Hepatocyte (in vitro differentiated cells): ENCODE measurements around the gene SH3TC1. TPM values are rescaled to one million over a fixed set of nuclear protein-coding genes. Genes with fewer than 3 reads are reported as not detected.

Source experiments
- DNase-seq: peaks from one replicate; pipeline ENCODE4 v3.0.0-alpha.2; 2016; ENCODE audit warnings: low spot score
- H2AFZ ChIP-seq: fragments of 200-600 bp; sonication (generic); 2 replicates; pipeline ENCODE4 v1.6.0; 2016; ENCODE audit warnings: antibody characterized with exemption, mild to moderate bottlenecking
- H3K27ac ChIP-seq: fragments of 200-600 bp; sonication (generic); 2 replicates; pipeline ENCODE4 v1.5.1; 2016; ENCODE audit warnings: mild to moderate bottlenecking
- H3K27me3 ChIP-seq: fragments of 200-600 bp; sonication (generic); 2 replicates; pipeline ENCODE4 v1.6.1; 2016
- H3K36me3 ChIP-seq: fragments of 200-600 bp; sonication (generic); replicated peaks from 2 replicates; pipeline ENCODE4 v1.5.1; 2016; ENCODE audit warnings: low read depth; ENCODE audit not compliant: insufficient read depth
- H3K4me1 ChIP-seq: fragments of 200-600 bp; sonication (generic); 2 replicates; pipeline ENCODE4 v1.5.1; 2016; ENCODE audit warnings: mild to moderate bottlenecking, moderate library complexity; ENCODE audit not compliant: insufficient read depth
- H3K4me2 ChIP-seq: fragments of 200-600 bp; sonication (generic); 2 replicates; pipeline ENCODE4 v1.6.0; 2016
- H3K4me3 ChIP-seq: fragments of 200-600 bp; sonication (generic); 2 replicates; pipeline ENCODE4 v1.5.1; 2016; ENCODE audit warnings: mild to moderate bottlenecking
- H3K79me2 ChIP-seq: fragments of 200-600 bp; sonication (generic); 2 replicates; pipeline ENCODE4 v1.6.0; 2017; ENCODE audit warnings: mild to moderate bottlenecking
- H3K9me2 ChIP-seq: fragments of 200-600 bp; sonication (generic); replicated peaks from 2 replicates; pipeline ENCODE4 v1.6.0; 2017; ENCODE audit warnings: mild to moderate bottlenecking; ENCODE audit not compliant: insufficient read depth
- H3K9me3 ChIP-seq: fragments of 200-600 bp; sonication (generic); 2 replicates; pipeline ENCODE4 v1.5.1; 2016; ENCODE audit warnings: low read depth, mild to moderate bottlenecking
- H4K20me1 ChIP-seq: fragments of 200-600 bp; sonication (generic); 2 replicates; pipeline ENCODE4 v1.6.0; 2016; ENCODE audit warnings: mild to moderate bottlenecking; ENCODE audit not compliant: insufficient read depth, poor library complexity, severe bottlenecking
- EZH2 ChIP-seq: fragments of 200-600 bp; sonication (generic); IDR thresholded peaks from 2 replicates; pipeline ENCODE4 v1.6.1; 2016; ENCODE audit warnings: antibody characterized with exemption, mild to moderate bottlenecking, borderline replicate concordance
- EZH2phosphoT487 ChIP-seq: fragments of 200-600 bp; sonication (generic); IDR thresholded peaks from one replicate; pipeline ENCODE4 v1.6.1; 2018; ENCODE audit warnings: antibody characterized with exemption, mild to moderate bottlenecking, low read depth, moderate library complexity; ENCODE audit not compliant: unreplicated experiment, severe bottlenecking
- WGBS: methylation state at CpG from one replicate; pipeline ENCODE4 v1.1.6; 2016; ENCODE audit warnings: low lambda C conversion rate; ENCODE audit errors: missing lambda C conversion rate; 5-methylcytosine and 5-hydroxymethylcytosine counted together
- polyA plus RNA-seq: library from polyadenylated mRNA; unstranded; fragments of >200 nt; fragmentation: Nextera tagmentation; extraction: Ambion mirVana; gene quantifications from 2 replicates; pipeline ENCODE4 v1.2.1, GENCODE V29; 2016
- total RNA-seq: library from RNA; depleted of rRNA; stranded (reverse); fragments of >200 nt; gene quantifications from 2 replicates; pipeline ENCODE4 v1.2.3, GENCODE V29; 2014
- TF ChIP-seq, protein P1 (sequence below): fragments of 200-600 bp; sonication (generic); IDR thresholded peaks from 2 replicates; pipeline ENCODE4 v1.5.1; 2016; ENCODE audit warnings: antibody characterized with exemption, mild to moderate bottlenecking; ENCODE audit not compliant: poor library complexity

Gene SH3TC1
- total and polyA plus RNA-seq, 2 experiments from 2014 or later = 30.3 to 35.4 TPM

DNA sequence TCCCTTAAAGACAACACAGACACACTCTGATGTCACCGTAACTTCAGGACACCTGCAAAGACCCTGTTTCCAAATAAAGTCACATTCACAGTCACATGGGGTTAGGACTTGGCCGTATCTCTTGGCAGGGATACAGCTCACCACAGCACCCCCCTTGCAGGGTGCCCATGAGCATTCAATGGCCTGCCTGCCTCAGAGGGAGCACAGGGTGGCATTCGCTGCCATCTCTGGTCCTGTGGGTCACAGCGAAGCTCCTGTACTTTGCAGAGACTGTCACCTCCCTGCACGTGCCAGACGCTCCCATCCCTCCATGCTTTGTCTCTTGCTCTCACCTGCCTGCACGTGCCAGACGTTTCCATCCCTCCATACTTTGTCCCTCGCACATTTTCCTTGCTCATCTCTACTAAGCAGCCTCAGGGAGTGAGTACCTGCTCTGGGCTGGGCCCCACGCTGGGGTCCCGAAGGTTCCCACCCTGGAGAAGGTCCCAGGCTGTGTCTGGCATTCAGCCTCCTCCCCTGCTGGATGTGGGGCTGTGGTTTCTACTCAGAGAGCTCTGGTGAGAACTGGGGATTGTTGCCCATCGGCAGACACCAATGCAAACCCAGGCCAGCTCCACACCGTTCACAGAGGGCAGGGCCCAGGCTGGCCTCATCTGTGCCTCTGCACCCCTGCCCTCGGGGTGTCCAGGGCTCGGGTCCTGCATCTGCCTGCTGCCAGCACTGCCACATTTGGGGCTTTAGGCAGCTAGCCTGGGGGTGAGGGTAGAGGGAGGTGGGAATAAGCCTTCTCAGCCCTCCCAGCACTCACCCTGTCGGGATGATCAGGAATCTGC lies 86.3 kb downstream of the SH3TC1 start:
- no peaks in the 10 kb centered on the region for H3K27me3 ChIP-seq
- H3K79me2 ChIP-seq = no peaks in the 10 kb centered on the region
- no peak overlapping the region for H3K27ac ChIP-seq
- H3K36me3 ChIP-seq = no peaks in the 10 kb centered on the region
- no peaks in the 10 kb centered on the region for H3K9me2 ChIP-seq
- DNase-seq = no peak
- no peak for TF ChIP-seq EZH2phosphoT487
- no peaks in the 10 kb centered on the region for H4K20me1 ChIP-seq
- H2AFZ ChIP-seq = no peak overlapping the region
- no peaks in the 10 kb centered on the region for H3K4me1 ChIP-seq
- no peaks in the 10 kb centered on the region for H3K9me3 ChIP-seq
- H3K4me2 ChIP-seq = no peak overlapping the region
- no peak overlapping the region for H3K4me3 ChIP-seq
- WGBS = 90% methylated on average over 16 of the region's 16 CpGs

DNA sequence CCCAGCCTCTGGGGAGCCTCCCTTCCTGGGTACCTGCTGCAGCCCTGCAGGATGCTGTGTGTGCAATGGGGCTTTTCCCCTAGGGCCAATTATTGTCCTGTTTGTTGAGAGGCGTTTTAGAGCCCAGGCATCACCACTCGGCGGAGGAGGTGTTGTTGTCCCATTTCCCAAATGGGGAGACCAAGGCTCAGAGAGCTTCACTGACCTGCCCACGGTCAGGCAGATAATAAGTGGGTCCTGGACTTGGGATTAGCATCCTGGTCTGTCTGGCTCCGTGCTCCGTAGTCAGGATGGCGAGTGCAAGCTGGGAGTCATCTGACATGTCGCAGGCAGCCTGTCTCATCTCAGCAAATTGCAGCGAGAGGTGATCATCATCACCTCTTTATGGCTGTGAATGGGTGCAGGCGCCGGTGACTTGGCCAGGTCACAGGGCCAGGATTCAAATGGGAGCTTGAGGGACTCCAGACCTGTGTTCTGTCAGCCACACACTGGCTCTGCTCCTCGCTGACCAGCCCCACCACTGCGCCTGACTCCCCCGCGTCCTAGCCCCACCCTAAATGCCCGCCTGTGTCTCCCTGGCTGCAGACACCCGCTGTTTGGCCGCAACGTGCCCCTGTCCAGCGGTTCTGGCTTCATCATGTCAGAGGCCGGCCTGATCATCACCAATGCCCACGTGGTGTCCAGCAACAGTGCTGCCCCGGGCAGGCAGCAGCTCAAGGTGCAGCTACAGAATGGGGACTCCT lies 87.1 kb downstream of the SH3TC1 start:
- Histone ChIP-seq H3K9me2 (no peaks in the 10 kb centered on the region), H2AFZ (no peak overlapping the region), H3K9me3 (no peaks in the 10 kb centered on the region), H4K20me1 (no peaks in the 10 kb centered on the region), H3K4me2 (no peak overlapping the region), H3K36me3 (no peaks in the 10 kb centered on the region), H3K27ac (no peak overlapping the region), H3K4me1 (no peaks in the 10 kb centered on the region), H3K4me3 (no peak overlapping the region), H3K27me3 (no peaks in the 10 kb centered on the region), H3K79me2 (no peaks in the 10 kb centered on the region)
- DNase-seq = no peak
- TF ChIP-seq, protein P1, sequence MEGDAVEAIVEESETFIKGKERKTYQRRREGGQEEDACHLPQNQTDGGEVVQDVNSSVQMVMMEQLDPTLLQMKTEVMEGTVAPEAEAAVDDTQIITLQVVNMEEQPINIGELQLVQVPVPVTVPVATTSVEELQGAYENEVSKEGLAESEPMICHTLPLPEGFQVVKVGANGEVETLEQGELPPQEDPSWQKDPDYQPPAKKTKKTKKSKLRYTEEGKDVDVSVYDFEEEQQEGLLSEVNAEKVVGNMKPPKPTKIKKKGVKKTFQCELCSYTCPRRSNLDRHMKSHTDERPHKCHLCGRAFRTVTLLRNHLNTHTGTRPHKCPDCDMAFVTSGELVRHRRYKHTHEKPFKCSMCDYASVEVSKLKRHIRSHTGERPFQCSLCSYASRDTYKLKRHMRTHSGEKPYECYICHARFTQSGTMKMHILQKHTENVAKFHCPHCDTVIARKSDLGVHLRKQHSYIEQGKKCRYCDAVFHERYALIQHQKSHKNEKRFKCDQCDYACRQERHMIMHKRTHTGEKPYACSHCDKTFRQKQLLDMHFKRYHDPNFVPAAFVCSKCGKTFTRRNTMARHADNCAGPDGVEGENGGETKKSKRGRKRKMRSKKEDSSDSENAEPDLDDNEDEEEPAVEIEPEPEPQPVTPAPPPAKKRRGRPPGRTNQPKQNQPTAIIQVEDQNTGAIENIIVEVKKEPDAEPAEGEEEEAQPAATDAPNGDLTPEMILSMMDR = no peak
- TF ChIP-seq EZH2phosphoT487 = no peak
- TF ChIP-seq EZH2 = no peak
- 67% methylated on average over 23 of the region's 23 CpGs for WGBS

DNA sequence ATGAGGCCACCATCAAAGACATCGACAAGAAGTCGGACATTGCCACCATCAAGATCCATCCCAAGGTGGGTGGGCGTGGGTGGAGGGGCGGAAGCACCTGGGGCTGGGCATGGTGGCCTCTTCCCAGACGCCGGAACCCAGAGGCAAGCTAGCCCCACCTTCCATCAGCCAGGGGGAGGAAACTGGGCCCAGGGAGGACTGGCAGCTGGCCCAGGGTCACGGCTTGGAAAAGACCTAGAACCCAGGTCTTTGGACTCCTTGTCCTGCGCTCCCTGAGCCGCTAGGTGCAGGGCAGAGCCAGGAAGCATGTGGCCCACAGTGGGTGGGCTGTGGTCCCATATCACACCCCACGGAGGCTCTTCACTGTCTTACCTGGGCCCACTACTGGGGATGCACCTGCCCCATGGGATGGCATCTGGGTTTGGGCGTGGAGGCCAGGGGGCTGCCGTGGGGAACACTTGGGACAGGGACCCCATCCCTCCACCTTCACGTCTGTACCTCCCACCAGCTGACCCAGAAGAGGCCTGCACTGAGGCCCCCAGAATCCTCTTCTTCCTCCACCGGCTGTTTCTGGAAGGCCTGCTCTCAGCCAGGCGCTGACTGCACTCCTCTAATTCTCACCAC lies 87.7 kb downstream of the SH3TC1 start:
- Histone ChIP-seq H3K9me2 (no peaks in the 10 kb centered on the region), H3K27me3 (no peaks in the 10 kb centered on the region), H3K4me1 (no peaks in the 10 kb centered on the region), H3K79me2 (no peaks in the 10 kb centered on the region), H4K20me1 (no peaks in the 10 kb centered on the region), H3K36me3 (no peaks in the 10 kb centered on the region), H3K4me3 (no peak overlapping the region), H3K9me3 (no peaks in the 10 kb centered on the region), H2AFZ (no peak overlapping the region), H3K4me2 (no peak overlapping the region), H3K27ac (no peak overlapping the region)
- DNase-seq = no peak
- no peak for TF ChIP-seq EZH2phosphoT487
- TF ChIP-seq, protein P1 = no peak
- no peak for TF ChIP-seq EZH2
- 92% methylated on average over 15 of the region's 15 CpGs for WGBS
